PC-9 (cell line): Measurements from ENCODE around the gene GBGT1.

Experiments used
- CTCF ChIP-seq: fragments of 200-600 bp; sonication (generic); conservative IDR thresholded peaks from 2 replicates; pipeline ENCODE4 v1.6.1; 2017; ENCODE audit warnings: mixed run types, antibody characterized with exemption, mild to moderate bottlenecking, moderate library complexity
- EZH2 ChIP-seq: fragments of 200-600 bp; sonication (generic); IDR thresholded peaks from 2 replicates; pipeline ENCODE4 v1.8.0; 2017; ENCODE audit warnings: antibody characterized with exemption, low read depth

- TF ChIP-seq CTCF (no peak), EZH2 (no peak)
Measured at GRCh38 chr9:133132174-133132573, 31.5 kb downstream of the GBGT1 start.
